SK-N-MC (cell line): ENCODE results near the gene RASD1.

Source experiments
- DNase-seq: peaks from one replicate; pipeline ENCODE4 v3.0.0-alpha.2; 2011; ENCODE audit warnings: low read depth, low spot score
- H3K27ac ChIP-seq: fragments of 200-600 bp; sonication (generic); 2 replicates; pipeline ENCODE4 v1.5.1; 2016; ENCODE audit warnings: mixed run types
- H3K36me3 ChIP-seq: fragments of 200-600 bp; sonication (generic); 2 replicates; pipeline ENCODE4 v1.6.1; 2017; ENCODE audit warnings: antibody characterized with exemption, low read length, mixed read lengths; ENCODE audit not compliant: insufficient read depth
- H3K4me3 ChIP-seq: fragments of 200-600 bp; sonication (generic); 2 replicates; pipeline ENCODE4 v1.5.1; 2016
- H3K9ac ChIP-seq: fragments of 200-600 bp; sonication (generic); 2 replicates; pipeline ENCODE4 v1.8.0; 2017; ENCODE audit warnings: mixed run types, mixed read lengths; ENCODE audit not compliant: insufficient read length
- H3K9me3 ChIP-seq: fragments of 200-600 bp; sonication (generic); 2 replicates; pipeline ENCODE4 v1.6.1; 2017; ENCODE audit warnings: low read depth, mild to moderate bottlenecking, antibody characterized with exemption, low read length, moderate library complexity, mixed read lengths
- EZH2 ChIP-seq: fragments of 200-600 bp; sonication (generic); IDR thresholded peaks from one replicate; pipeline ENCODE4 v1.6.1; 2017; ENCODE audit warnings: antibody characterized with exemption
- FOXP2 ChIP-seq: optimal IDR thresholded peaks from 2 replicates; pipeline ENCODE3; 2011; ENCODE audit warnings: mild to moderate bottlenecking, moderate library complexity; ENCODE audit not compliant: insufficient read depth; ENCODE audit errors: extremely low read length, control extremely low read depth
- POLR2AphosphoS5 ChIP-seq: IDR thresholded peaks from 2 replicates; pipeline ENCODE4 v1.6.1; 2012; ENCODE audit warnings: mild to moderate bottlenecking, low read depth, low read length, borderline replicate concordance

RASD1 gene

GRCh38 chr17:17508646-17509591 lies 12.7 kb upstream of the RASD1 start:
- no peaks in the 10 kb centered on the region for H3K9me3 ChIP-seq
- TF ChIP-seq EZH2, result no peak
- TF ChIP-seq POLR2AphosphoS5, result no peak
- TF ChIP-seq FOXP2, result no peak
- H3K27ac ChIP-seq, result no peak overlapping the region
- H3K4me3 ChIP-seq, result no peak overlapping the region
- DNase-seq, result no peak
- no peak overlapping the region for H3K9ac ChIP-seq
- no peaks in the 10 kb centered on the region for H3K36me3 ChIP-seq

GRCh38 chr17:17508019-17508535 lies 11.9 kb upstream of the RASD1 start:
- Histone ChIP-seq H3K9me3 (no peaks in the 10 kb centered on the region), H3K9ac (no peak overlapping the region), H3K4me3 (no peak overlapping the region), H3K27ac (no peak overlapping the region), H3K36me3 (no peaks in the 10 kb centered on the region)
- DNase-seq, result no peak
- no peak for TF ChIP-seq POLR2AphosphoS5
- no peak for TF ChIP-seq EZH2
- no peak for TF ChIP-seq FOXP2

GRCh38 chr17:17507465-17508011 lies 11.3 kb upstream of the RASD1 start:
- Histone ChIP-seq H3K9ac (no peak overlapping the region), H3K36me3 (no peaks in the 10 kb centered on the region), H3K4me3 (no peak overlapping the region), H3K27ac (no peak overlapping the region), H3K9me3 (no peaks in the 10 kb centered on the region)
- TF ChIP-seq POLR2AphosphoS5 (no peak), EZH2 (no peak), FOXP2 (no peak)
- DNase-seq, result no peak

GRCh38 chr17:17506893-17507464 lies 10.8 kb upstream of the RASD1 start:
- H3K9me3 ChIP-seq, result no peaks in the 10 kb centered on the region
- no peak overlapping the region for H3K9ac ChIP-seq
- no peak for TF ChIP-seq EZH2
- no peak for TF ChIP-seq FOXP2
- TF ChIP-seq POLR2AphosphoS5, result no peak
- no peak for DNase-seq
- no peak overlapping the region for H3K27ac ChIP-seq
- H3K4me3 ChIP-seq, result no peak overlapping the region
- H3K36me3 ChIP-seq, result no peaks in the 10 kb centered on the region

GRCh38 chr17:17506181-17506741 lies 10.1 kb upstream of the RASD1 start:
- Histone ChIP-seq H3K4me3 (no peak overlapping the region), H3K9ac (no peak overlapping the region), H3K27ac (no peak overlapping the region), H3K36me3 (no peaks in the 10 kb centered on the region), H3K9me3 (no peaks in the 10 kb centered on the region)
- TF ChIP-seq EZH2 (no peak), FOXP2 (no peak), POLR2AphosphoS5 (no peak)
- no peak for DNase-seq

GRCh38 chr17:17505610-17506171 lies 9.5 kb upstream of the RASD1 start:
- no peak for DNase-seq
- Histone ChIP-seq H3K36me3 (no peaks in the 10 kb centered on the region), H3K9me3 (no peaks in the 10 kb centered on the region), H3K9ac (no peak overlapping the region), H3K4me3 (no peak overlapping the region), H3K27ac (no peak overlapping the region)
- TF ChIP-seq POLR2AphosphoS5, result no peak
- TF ChIP-seq EZH2, result no peak
- TF ChIP-seq FOXP2, result no peak

GRCh38 chr17:17505151-17505550 lies 9.0 kb upstream of the RASD1 start:
- no peak overlapping the region for H3K9ac ChIP-seq
- no peak overlapping the region for H3K4me3 ChIP-seq
- no peaks in the 10 kb centered on the region for H3K36me3 ChIP-seq
- no peak for DNase-seq
- no peaks in the 10 kb centered on the region for H3K9me3 ChIP-seq
- TF ChIP-seq POLR2AphosphoS5 (no peak), FOXP2 (no peak), EZH2 (no peak)
- no peak overlapping the region for H3K27ac ChIP-seq
